Stimulated activated CD8-positive, alpha-beta memory T cell treated with anti-CD3 and anti-CD28 coated beads, Interleukin-15, amount 100 ng/mL, for 48 hours (primary cell): ENCODE data around the gene STK24.

ENCODE experiments used
- DNase-seq, 2 donors: peaks; one replicate each; pipeline ENCODE4 v3.0.0-alpha.2; 2020; ENCODE audit warnings: low read depth in 2 of 2

The STK24 gene

GRCh38 chr13:98410612-98411011 lies 166.3 kb downstream of the STK24 start:
- DNase-seq, result no peak

GRCh38 chr13:98409281-98409680 lies 167.6 kb downstream of the STK24 start:
- DNase-seq, result no peak

DNA sequence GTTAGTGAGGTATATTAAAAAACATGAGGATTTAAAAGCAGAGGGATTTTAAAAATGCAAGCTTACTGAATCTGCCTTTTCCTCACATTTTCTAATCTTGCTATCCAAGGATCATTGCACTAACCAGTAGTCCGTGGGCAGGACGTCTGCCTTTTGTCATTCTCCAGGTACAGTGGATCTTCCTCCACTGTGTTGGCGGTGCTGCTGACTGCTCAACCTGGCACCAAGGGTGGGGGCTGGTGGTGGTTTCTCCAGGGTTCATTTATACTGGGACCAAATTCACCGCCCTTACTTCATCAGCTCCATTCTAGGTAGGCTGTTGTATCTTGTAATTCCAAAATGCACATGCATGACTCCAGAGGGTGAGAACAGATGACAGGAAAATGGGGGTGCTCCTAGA lies 169.3 kb downstream of the STK24 start:
- DNase-seq, result no peak

DNA sequence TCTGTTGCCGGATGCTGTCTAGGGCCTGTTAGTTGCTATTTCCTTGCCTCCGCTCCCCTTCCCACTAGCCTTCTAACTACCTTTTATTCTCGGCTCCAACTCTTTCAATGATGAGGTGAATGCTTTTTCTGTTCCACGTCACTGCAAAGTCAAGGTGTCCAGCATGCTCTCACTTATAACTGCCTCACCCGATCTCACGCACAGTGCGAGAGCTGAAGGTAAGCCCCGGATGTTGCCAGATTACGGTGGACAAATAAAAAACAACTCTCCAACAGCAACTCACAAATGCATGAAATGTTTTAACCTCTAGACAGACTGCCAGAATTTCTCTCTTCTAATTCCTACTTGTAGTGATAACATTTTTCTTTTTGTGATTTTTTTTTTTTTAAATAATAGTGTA lies 169.9 kb downstream of the STK24 start:
- no peak for DNase-seq

DNA sequence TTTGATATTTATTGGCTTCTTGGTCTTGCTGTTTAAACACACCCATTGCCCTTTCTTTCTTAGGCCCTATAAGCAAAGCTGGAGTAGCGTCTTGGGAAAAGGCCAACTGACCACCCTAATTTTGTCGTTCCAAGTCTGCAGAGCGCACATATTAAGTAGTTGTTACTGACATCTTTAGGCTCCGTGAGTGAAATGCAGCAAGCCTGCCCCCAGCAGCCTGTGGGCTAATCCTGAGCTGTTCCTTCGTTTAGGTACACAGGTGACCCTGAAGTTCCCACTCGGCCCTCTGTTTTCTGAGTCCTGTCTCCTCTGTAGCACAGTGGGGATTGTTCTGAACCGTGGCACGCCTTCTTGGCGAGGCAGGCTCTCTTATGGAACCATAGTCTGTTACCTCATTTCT lies 170.5 kb downstream of the STK24 start:
- no peak for DNase-seq

DNA sequence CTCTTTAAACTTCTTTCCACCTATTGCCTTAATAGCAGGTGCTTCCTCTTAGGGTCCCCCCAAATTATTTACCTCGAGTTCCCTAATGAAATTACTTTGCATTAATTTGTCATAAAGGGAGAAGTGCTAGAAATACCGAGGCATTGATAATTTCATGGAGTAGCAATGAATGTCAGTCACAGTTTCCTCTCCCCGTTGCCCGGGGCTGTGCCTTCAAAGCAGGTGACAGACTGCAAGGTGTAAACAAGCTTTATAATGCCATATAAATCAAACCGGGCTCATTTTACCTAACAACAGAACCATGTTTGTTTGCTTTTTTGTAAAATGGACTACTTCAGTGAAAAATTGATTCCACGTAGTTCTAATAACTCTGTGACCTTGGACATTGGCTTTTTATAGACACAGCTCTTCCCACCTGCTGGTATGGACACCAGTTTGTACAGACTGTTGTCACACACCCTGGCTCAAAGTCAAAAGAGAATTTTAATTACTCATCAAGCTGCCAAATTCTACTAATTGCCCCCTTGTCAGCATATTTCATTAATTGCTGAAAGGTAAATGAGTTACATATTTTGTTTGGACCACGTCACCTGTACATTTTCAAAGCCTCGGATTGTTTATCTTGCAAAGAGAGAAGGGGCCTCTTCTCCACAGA lies 171.1 kb downstream of the STK24 start:
- no peak for DNase-seq

- no peak for DNase-seq
These were observed 171.8 kb downstream of the STK24 start for GRCh38 chr13:98405107-98405571.

DNA sequence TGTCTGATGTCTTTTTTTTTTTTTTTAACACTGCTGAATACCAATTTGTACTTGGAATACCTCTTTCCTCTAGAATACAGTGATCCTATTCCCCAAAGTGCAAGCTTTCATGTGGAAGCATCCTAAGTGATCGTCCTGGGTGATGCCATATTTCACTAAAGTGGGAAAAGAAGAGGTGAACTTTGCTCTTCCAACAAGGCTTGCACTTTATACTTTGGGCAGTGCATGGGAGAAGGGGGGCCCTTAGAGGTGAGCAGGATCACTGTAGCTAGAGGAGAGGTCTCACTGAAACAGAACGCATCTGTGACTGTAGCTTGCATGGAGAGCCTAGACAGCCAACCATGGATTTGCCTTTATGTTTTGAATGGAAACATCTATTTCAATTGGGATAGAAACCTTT lies 173.8 kb downstream of the STK24 start:
- DNase-seq, result no peak

DNA sequence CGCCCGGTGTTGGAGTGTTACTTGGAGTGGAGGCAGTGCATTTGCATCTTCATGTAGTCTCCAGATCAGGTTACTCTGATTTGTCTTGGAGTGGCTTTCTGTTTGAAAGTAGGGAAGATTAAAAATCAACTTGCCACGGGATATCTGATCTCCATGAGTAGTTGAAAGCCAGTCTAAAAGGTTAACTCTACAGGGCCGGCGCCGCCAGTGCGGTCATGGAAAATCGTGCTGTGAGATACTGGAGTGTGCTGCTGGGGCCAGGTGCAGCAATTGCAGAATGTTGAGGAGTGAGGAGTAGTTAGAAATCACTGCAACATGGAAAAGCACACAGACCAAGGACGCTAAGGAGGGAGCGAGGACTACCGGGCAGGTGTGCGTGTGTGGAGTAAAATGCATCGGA lies 175.0 kb downstream of the STK24 start:
- no peak for DNase-seq

- DNase-seq, result no peak
These were observed 177.2 kb downstream of the STK24 start for GRCh38 chr13:98399756-98400155.

GRCh38 chr13:98398581-98398980 lies 178.3 kb downstream of the STK24 start:
- DNase-seq, result no peak

GRCh38 chr13:98397861-98398260 lies 179.0 kb downstream of the STK24 start:
- no peak for DNase-seq

- no peak for DNase-seq
These were observed 179.7 kb downstream of the STK24 start for GRCh38 chr13:98397221-98397620.

GRCh38 chr13:98396071-98396710 lies 180.7 kb downstream of the STK24 start:
- no peak for DNase-seq
